Measurements from ENCODE around the gene NOS1AP. TPM values are rescaled to one million over a fixed set of nuclear protein-coding genes. Genes with fewer than 3 reads are reported as not detected.

The NOS1AP gene
- total RNA-seq, 2 donors from 2014 or later = 3.1 to 4.0 TPM

DNA sequence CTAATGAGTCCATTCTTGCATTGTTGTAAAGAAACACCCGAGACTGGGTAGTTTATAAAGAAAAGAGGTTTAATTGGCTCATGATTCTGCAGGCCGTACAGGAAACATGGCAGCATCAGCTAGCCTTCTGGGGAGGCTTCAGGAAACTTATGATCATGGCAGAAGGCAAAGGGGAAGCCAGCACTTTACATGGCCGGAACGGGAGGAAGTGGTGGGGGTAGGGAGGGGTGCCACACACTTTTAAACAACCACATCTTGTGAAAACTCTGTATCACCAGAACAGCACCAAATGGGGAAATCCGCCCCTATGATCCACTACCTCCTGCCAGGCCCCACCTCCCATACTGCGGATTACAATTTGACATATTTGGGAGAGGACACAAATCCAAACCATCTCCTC is 43.9 kb downstream of the NOS1AP start:
- no peak for ATAC-seq
- DNase-seq = no peak
- intact Hi-C loops (cut with DNase I) = no loop called here
- Histone ChIP-seq H3K27ac (no peak overlapping the region), H3K4me1 (no peaks in the 10 kb centered on the region), H3K4me3 (no peak overlapping the region), H3K36me3 (replicated peaks in 1 of 2; ENCODE audit: insufficient read depth in 1 of 2, low read depth in 2 of 2) (no peaks in the 10 kb centered on the region), H3K27me3 (no peaks in the 10 kb centered on the region), H3K9me3 (no peaks in the 10 kb centered on the region)
- WGBS, 2 donors = 73 to 80% methylated on average over 6 of the region's 6 CpGs
- no peak for TF ChIP-seq POLR2A (IDR thresholded peaks at IDR 0.05)
- TF ChIP-seq, protein P1, sequence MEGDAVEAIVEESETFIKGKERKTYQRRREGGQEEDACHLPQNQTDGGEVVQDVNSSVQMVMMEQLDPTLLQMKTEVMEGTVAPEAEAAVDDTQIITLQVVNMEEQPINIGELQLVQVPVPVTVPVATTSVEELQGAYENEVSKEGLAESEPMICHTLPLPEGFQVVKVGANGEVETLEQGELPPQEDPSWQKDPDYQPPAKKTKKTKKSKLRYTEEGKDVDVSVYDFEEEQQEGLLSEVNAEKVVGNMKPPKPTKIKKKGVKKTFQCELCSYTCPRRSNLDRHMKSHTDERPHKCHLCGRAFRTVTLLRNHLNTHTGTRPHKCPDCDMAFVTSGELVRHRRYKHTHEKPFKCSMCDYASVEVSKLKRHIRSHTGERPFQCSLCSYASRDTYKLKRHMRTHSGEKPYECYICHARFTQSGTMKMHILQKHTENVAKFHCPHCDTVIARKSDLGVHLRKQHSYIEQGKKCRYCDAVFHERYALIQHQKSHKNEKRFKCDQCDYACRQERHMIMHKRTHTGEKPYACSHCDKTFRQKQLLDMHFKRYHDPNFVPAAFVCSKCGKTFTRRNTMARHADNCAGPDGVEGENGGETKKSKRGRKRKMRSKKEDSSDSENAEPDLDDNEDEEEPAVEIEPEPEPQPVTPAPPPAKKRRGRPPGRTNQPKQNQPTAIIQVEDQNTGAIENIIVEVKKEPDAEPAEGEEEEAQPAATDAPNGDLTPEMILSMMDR (IDR thresholded peaks at IDR 0.05) = no peak

DNA sequence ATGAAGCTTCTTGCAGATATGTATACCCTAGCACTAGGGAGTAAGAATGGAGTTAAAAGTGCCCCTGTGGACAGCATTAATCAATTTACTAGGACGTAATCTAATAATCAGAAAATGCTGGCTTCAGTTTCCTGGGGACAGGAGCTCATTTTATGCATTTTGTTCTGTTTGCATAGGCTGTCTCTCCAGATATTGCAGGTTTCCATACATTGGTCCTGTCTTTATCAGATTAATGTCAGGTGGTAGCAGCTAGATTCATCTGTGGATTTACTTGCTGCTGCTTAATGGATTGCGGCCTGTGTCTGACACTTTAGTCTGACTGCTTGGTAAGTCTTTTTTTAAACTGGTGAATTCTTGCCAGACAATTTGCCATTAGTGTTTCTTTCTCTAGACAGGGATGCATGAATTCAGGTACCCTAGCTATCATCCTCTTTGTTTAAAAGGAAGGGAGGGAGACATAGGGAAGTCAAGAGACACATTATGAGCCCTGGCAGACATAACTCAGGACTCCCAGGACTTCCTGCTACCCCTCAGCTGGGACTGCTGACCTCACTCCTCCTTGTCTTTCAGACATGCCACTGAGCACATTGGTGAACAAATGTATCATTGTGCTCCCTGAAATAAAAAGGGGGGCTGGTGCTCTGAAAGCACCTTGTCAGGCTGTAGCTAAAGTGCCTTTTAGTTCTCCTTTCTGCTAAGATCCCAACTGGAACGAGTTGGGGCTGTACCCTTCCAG is 47.7 kb downstream of the NOS1AP start:
- no peaks in the 10 kb centered on the region for H3K36me3 ChIP-seq (replicated peaks in 1 of 2; ENCODE audit: insufficient read depth in 1 of 2, low read depth in 2 of 2)
- WGBS, 2 donors = 72 to 87% methylated on average over 3 of the region's 3 CpGs

DNA sequence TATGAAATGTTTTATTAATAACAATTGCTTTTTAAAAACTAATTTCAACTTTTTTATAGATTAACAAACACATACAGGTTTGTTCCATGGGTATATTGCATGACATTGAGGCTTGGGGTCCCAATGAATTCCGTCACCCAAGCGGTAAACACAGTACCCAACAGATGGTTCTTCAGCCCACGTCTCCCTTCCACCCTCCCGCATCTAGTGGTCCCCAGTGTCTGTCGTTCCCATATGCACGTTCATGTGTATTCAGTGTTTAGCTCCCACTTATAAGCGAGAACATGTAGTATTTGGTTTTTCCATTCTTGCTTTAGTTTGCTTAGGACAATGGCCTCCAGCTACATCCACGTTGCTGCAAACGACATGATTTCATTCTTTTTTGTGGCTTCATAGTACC is 48.6 kb downstream of the NOS1AP start:
- no peak overlapping the region for H3K4me3 ChIP-seq
- ATAC-seq = no peak
- no peaks in the 10 kb centered on the region for H3K9me3 ChIP-seq
- H3K4me1 ChIP-seq = no peaks in the 10 kb centered on the region
- no peaks in the 10 kb centered on the region for H3K36me3 ChIP-seq (replicated peaks in 1 of 2; ENCODE audit: insufficient read depth in 1 of 2, low read depth in 2 of 2)
- H3K27me3 ChIP-seq = no peaks in the 10 kb centered on the region
- H3K27ac ChIP-seq = no peak overlapping the region
- intact Hi-C loops (cut with DNase I) = no loop called here
- 88 to 92% methylated on average over 9 of the region's 9 CpGs for WGBS, 2 donors
- no peak for DNase-seq
- TF ChIP-seq, protein P1 (IDR thresholded peaks at IDR 0.05) = no peak
- TF ChIP-seq POLR2A (IDR thresholded peaks at IDR 0.05) = no peak

More for the DNA sequence above, 47.7 kb downstream of the NOS1AP start:
- DNase-seq (no peak), ATAC-seq (no peak)
- H3K4me3 ChIP-seq = no peak overlapping the region
- TF ChIP-seq, protein P1 (IDR thresholded peaks at IDR 0.05) = no peak
- TF ChIP-seq POLR2A (IDR thresholded peaks at IDR 0.05) = no peak
- H3K4me1 ChIP-seq = no peaks in the 10 kb centered on the region
- intact Hi-C loops (cut with DNase I) = no loop called here
- H3K9me3 ChIP-seq = no peaks in the 10 kb centered on the region
- no peaks in the 10 kb centered on the region for H3K27me3 ChIP-seq
- H3K27ac ChIP-seq = no peak overlapping the region

DNA sequence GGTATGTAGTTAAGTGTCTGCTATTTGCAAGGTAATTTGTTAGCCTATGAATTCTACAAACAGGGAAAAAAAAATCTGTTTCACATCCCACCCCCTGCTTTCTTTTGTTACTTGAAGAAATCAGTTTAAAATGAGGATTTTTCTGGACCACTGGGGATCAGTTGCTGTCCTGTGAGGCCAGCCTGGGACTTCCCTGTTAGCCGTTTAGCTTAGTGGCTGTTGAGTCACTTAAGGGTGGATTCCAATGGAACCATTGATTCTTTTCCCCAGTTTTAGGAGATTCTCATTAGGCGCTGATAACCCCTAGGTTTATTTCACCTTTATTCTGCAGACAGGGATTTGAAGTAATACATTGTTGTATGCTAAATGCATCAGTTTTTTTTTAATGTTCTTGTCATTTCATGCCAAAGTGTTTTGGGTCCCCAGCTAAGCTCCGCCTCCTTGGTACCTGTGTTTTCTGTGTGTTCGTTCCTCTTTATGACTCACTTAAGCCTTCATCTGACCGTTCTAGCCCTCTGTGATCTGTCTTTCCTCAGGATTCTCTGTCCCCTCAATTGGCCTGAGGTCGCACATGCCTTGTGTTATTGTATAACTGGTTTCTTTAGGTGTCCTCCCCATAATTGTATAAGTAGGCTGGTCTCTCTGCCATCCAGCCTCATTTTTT is 59.3 kb downstream of the NOS1AP start:
- WGBS, 2 donors = 88 to 94% methylated on average over 6 of the region's 6 CpGs
- H3K27me3 ChIP-seq = no peaks in the 10 kb centered on the region
- DNase-seq (no peak), ATAC-seq (no peak)
- intact Hi-C loops (cut with DNase I) = no loop called here
- no peaks in the 10 kb centered on the region for H3K36me3 ChIP-seq (replicated peaks in 1 of 2; ENCODE audit: insufficient read depth in 1 of 2, low read depth in 2 of 2)
- peaks cover 25% of the 10 kb centered on the region for H3K4me1 ChIP-seq
- H3K27ac ChIP-seq = no peak overlapping the region
- no peak overlapping the region for H3K4me3 ChIP-seq
- TF ChIP-seq, protein P1 (IDR thresholded peaks at IDR 0.05) = no peak
- TF ChIP-seq POLR2A (IDR thresholded peaks at IDR 0.05) = no peak
- no peaks in the 10 kb centered on the region for H3K9me3 ChIP-seq

Data from body of pancreas (tissue), 4 donors.